Naive thymus-derived CD4-positive, alpha-beta T cell (primary cell): ENCODE data around the gene SLC25A12. TPM values are rescaled to one million over a fixed set of nuclear protein-coding genes. Genes with fewer than 3 reads are reported as not detected.
"Not testable (repeated sequence)": the region's sequence is repeated elsewhere in the genome, so short reads cannot be mapped to it uniquely, and the experiment has no call there.

Experiments used
- ATAC-seq: fragments of 150-1000 bp; cut with Tn5 transposase; 2 replicates; pipeline ENCODE4 v1.10.0; 2021; ENCODE audit warnings: mild to moderate bottlenecking, moderate library complexity
- CTCF ChIA-PET: fragments of 350-600 bp; sonication (Branson Sonifier 250); formaldehyde crosslinking; loops from one replicate; lab custom pipeline; 2021; ENCODE audit warnings: antibody characterized with exemption; lab: Charles Lee
- POLR2A ChIA-PET: fragments of 350-600 bp; sonication (Branson Sonifier 250); formaldehyde crosslinking; loops from one replicate; lab custom pipeline; 2021; ENCODE audit warnings: antibody characterized with exemption, inconsistent platforms; lab: Charles Lee
- DNase-seq, 9 donors: peaks; one replicate each; pipeline versions ENCODE4 v3.0.0 to v3.0.0-alpha.2; 2020 to 2022; ENCODE audit warnings: mixed read lengths in 1 of 9
- H3K27ac ChIP-seq: one replicate; pipeline ENCODE4 v1.7.0; 2013; ENCODE audit warnings: mild to moderate bottlenecking, low read depth, low read length, moderate library complexity
- H3K27me3 ChIP-seq, 2 donors: one replicate each; pipeline ENCODE4 v1.7.0; 2013; ENCODE audit warnings: low read length in 2 of 2, mild to moderate bottlenecking in 2 of 2, moderate library complexity in 2 of 2; ENCODE audit not compliant: control insufficient read depth in 2 of 2, insufficient read depth in 2 of 2
- H3K36me3 ChIP-seq, 3 experiments: 1 replicate in 2 of 3; 2 replicates in 1 of 3; pipeline ENCODE4 v1.7.0; 2013; ENCODE audit warnings: low read length in 3 of 3, mild to moderate bottlenecking in 3 of 3, moderate library complexity in 1 of 3; ENCODE audit not compliant: insufficient read depth in 3 of 3, control insufficient read depth in 2 of 3
- H3K4me1 ChIP-seq, 2 donors: one replicate each; pipeline ENCODE4 v1.7.0; 2013; ENCODE audit warnings: low read length in 2 of 2, mild to moderate bottlenecking in 2 of 2, moderate library complexity in 1 of 2; ENCODE audit not compliant: control insufficient read depth in 2 of 2, insufficient read depth in 2 of 2
- H3K4me3 ChIP-seq: 2 replicates; pipeline ENCODE4 v1.7.0; 2013; ENCODE audit warnings: mild to moderate bottlenecking, low read length
- H3K9me3 ChIP-seq, 3 experiments: 1 replicate in 2 of 3; 2 replicates in 1 of 3; pipeline ENCODE4 v1.7.0; 2013; ENCODE audit warnings: low read length in 3 of 3; ENCODE audit not compliant: control insufficient read depth in 2 of 3
- H3K27ac Mint-ChIP-seq, 9 donors: one replicate each; pipeline ENCODE4 v1.8.0; 2020 to 2022; ENCODE audit warnings: mixed read lengths in 9 of 9, mild to moderate bottlenecking in 8 of 9, moderate library complexity in 5 of 9, inconsistent platforms in 2 of 9
- H3K27me3 Mint-ChIP-seq, 5 donors: one replicate each; pipeline ENCODE4 v1.8.0; 2021 to 2022; ENCODE audit warnings: mixed read lengths in 5 of 5, mild to moderate bottlenecking in 1 of 5
- H3K36me3 Mint-ChIP-seq, 5 donors: one replicate each; pipeline ENCODE4 v1.8.0; 2020 to 2022; ENCODE audit warnings: mixed read lengths in 5 of 5, mild to moderate bottlenecking in 3 of 5, inconsistent platforms in 1 of 5
- H3K4me1 Mint-ChIP-seq, 7 donors: one replicate each; pipeline ENCODE4 v1.8.0; 2020 to 2022; ENCODE audit warnings: mixed read lengths in 7 of 7, mild to moderate bottlenecking in 3 of 7, inconsistent platforms in 1 of 7
- H3K4me3 Mint-ChIP-seq, 10 donors: one replicate each; pipeline ENCODE4 v1.8.0; 2020 to 2022; ENCODE audit warnings: mild to moderate bottlenecking in 10 of 10, mixed read lengths in 10 of 10, moderate library complexity in 6 of 10, inconsistent platforms in 2 of 10
- H3K9me3 Mint-ChIP-seq, 11 donors: one replicate each; pipeline ENCODE4 v1.8.0; 2020 to 2022; ENCODE audit warnings: mixed read lengths in 11 of 11, mild to moderate bottlenecking in 4 of 11, inconsistent platforms in 1 of 11, moderate library complexity in 1 of 11
- intact Hi-C, 2 donors: fragments of 100-400 bp; cut with micrococcal nuclease; formaldehyde crosslinking; loops; one replicate each; pipeline ENCODE4 v1.15.1; 2023
- polyA plus RNA-seq, 2 donors: library from polyadenylated mRNA; unstranded; fragments of 300-500 nt; fragmentation: Illumina TruSeq; gene quantifications; one replicate each; pipeline ENCODE4 v1.2.3, GENCODE V29; 2021
- total RNA-seq, 6 experiments: library from RNA in 5 of 6; stranded (reverse) in 5 of 6; gene quantifications; 1 replicate in 5 of 6; 2 replicates in 1 of 6; pipeline ENCODE4 v1.2.3 and lab custom pipeline; 2021 to 2026

Gene SLC25A12
- total and polyA plus RNA-seq, 7 experiments from 2014 or later = 11.9 to 33.6 (median 14.0) TPM

- ATAC-seq = no peak
- Histone ChIP-seq H3K4me3 (no peak overlapping the region), H3K4me1 (no peaks in the 10 kb centered on the region), H3K36me3 (no peaks in the 10 kb centered on the region), H3K27ac (no peak overlapping the region), H3K27me3 (no peaks in the 10 kb centered on the region), H3K9me3 (no peaks in the 10 kb centered on the region)
- intact Hi-C loops = no loop called here
- H3K4me3 Mint-ChIP-seq = no peak overlapping the region
- H3K36me3 Mint-ChIP-seq = peaks cover 8 to 60% (median 50%) of the 10 kb centered on the region in 5 donors
- ChIA-PET CTCF (no interaction called here), POLR2A (no interaction called here)
- DNase-seq = no peak
- H3K27ac Mint-ChIP-seq = no peak overlapping the region
- H3K27me3 Mint-ChIP-seq = no peaks in the 10 kb centered on the region
- H3K4me1 Mint-ChIP-seq = peaks cover 0 to 4% (median 0%) of the 10 kb centered on the region in 7 donors
- peaks cover 4 to 46% (median 13%) of the 10 kb centered on the region in 11 donors for H3K9me3 Mint-ChIP-seq
Measured at GRCh38 chr2:171771463-171771862, 122.6 kb downstream of the SLC25A12 start.

- no peak for DNase-seq
- no peaks in the 10 kb centered on the region for H3K27me3 ChIP-seq
- H3K36me3 ChIP-seq = peaks cover 0 to 15% (median 5%) of the 10 kb centered on the region in 3 experiments
- no peak overlapping the region for H3K4me3 Mint-ChIP-seq
- peaks cover 0 to 5% (median 0%) of the 10 kb centered on the region in 7 donors for H3K4me1 Mint-ChIP-seq
- H3K9me3 ChIP-seq = no peaks in the 10 kb centered on the region
- H3K4me3 ChIP-seq = no peak overlapping the region
- ATAC-seq = no peak
- peaks cover 21 to 52% (median 47%) of the 10 kb centered on the region in 5 donors for H3K36me3 Mint-ChIP-seq
- intact Hi-C loops = no loop called here
- no peaks in the 10 kb centered on the region for H3K27me3 Mint-ChIP-seq
- ChIA-PET CTCF (no interaction called here), POLR2A (no interaction called here)
- no peaks in the 10 kb centered on the region for H3K4me1 ChIP-seq
- H3K27ac ChIP-seq = no peak overlapping the region
- no peak overlapping the region for H3K27ac Mint-ChIP-seq
- H3K9me3 Mint-ChIP-seq = peaks cover 0 to 21% (median 7%) of the 10 kb centered on the region in 11 donors
Measured at GRCh38 chr2:171763602-171764001, 130.4 kb downstream of the SLC25A12 start.

GRCh38 chr2:171762879-171763573 lies 131.0 kb downstream of the SLC25A12 start:
- no peaks in the 10 kb centered on the region for H3K4me1 ChIP-seq
- peaks cover 0 to 15% (median 5%) of the 10 kb centered on the region in 3 experiments for H3K36me3 ChIP-seq
- Mint-ChIP-seq H3K4me3 (no peak overlapping the region), H3K36me3 (peaks cover 25 to 57% (median 52%) of the 10 kb centered on the region in 5 donors), H3K9me3 (peaks cover 0 to 27% (median 11%) of the 10 kb centered on the region in 11 donors), H3K27me3 (no peaks in the 10 kb centered on the region), H3K4me1 (peaks cover 0 to 5% (median 0%) of the 10 kb centered on the region in 7 donors), H3K27ac (no peak overlapping the region)
- ATAC-seq (no peak), DNase-seq (no peak)
- no peaks in the 10 kb centered on the region for H3K27me3 ChIP-seq
- ChIA-PET CTCF (no interaction called here), POLR2A (no interaction called here)
- intact Hi-C loops = no loop called here
- no peaks in the 10 kb centered on the region for H3K9me3 ChIP-seq
- no peak overlapping the region for H3K27ac ChIP-seq
- H3K4me3 ChIP-seq = no peak overlapping the region

- H3K9me3 ChIP-seq, DNase-seq, H3K27me3 ChIP-seq, H3K4me1 ChIP-seq, H3K27me3 Mint-ChIP-seq, H3K27ac ChIP-seq, H3K27ac Mint-ChIP-seq, H3K4me3 ChIP-seq, H3K4me1 Mint-ChIP-seq, H3K4me3 Mint-ChIP-seq, intact Hi-C loops, ATAC-seq, CTCF ChIA-PET: not testable (repeated sequence)
- Mint-ChIP-seq H3K36me3 (peaks cover 25 to 65% (median 59%) of the 10 kb centered on the region in 5 donors), H3K9me3 (peaks cover 0 to 44% (median 17%) of the 10 kb centered on the region in 11 donors)
- H3K36me3 ChIP-seq = peaks cover 0 to 15% (median 5%) of the 10 kb centered on the region in 3 experiments
- POLR2A ChIA-PET = interaction anchor here (0.8 to 1.0 kb wide), 2 partner anchors 42 to 295 kb away, joined by 3 read pairs; no protein-coding TSS in a partner anchor
Measured at GRCh38 chr2:171761176-171761575, 132.9 kb downstream of the SLC25A12 start.

- intact Hi-C loops, H3K27me3 ChIP-seq, CTCF ChIA-PET, H3K27ac Mint-ChIP-seq, H3K4me3 ChIP-seq, H3K4me1 Mint-ChIP-seq, H3K4me3 Mint-ChIP-seq, H3K4me1 ChIP-seq, POLR2A ChIA-PET, H3K27ac ChIP-seq, DNase-seq, H3K9me3 ChIP-seq, ATAC-seq, H3K27me3 Mint-ChIP-seq: not testable (repeated sequence)
- peaks cover 0 to 15% (median 5%) of the 10 kb centered on the region in 3 experiments for H3K36me3 ChIP-seq
- Mint-ChIP-seq H3K36me3 (peaks cover 25 to 81% (median 68%) of the 10 kb centered on the region in 5 donors), H3K9me3 (peaks cover 0 to 53% (median 22%) of the 10 kb centered on the region in 11 donors)
Measured at GRCh38 chr2:171758762-171759161, 135.3 kb downstream of the SLC25A12 start.

GRCh38 chr2:171754254-171754939 lies 139.6 kb downstream of the SLC25A12 start:
- no peak overlapping the region for H3K27ac ChIP-seq
- Mint-ChIP-seq H3K4me1 (no peaks in the 10 kb centered on the region), H3K9me3 (peaks cover 0 to 40% (median 16%) of the 10 kb centered on the region in 11 donors), H3K4me3 (no peak overlapping the region), H3K27ac (peak overlapping the region in 1 of 9 donors; percentile 23), H3K27me3 (no peaks in the 10 kb centered on the region), H3K36me3 (peaks cover 9 to 78% (median 64%) of the 10 kb centered on the region in 5 donors)
- ChIA-PET POLR2A (no interaction called here), CTCF (no interaction called here)
- H3K27me3 ChIP-seq = no peaks in the 10 kb centered on the region
- ATAC-seq (no peak), DNase-seq (no peak)
- no peak overlapping the region for H3K4me3 ChIP-seq
- intact Hi-C loops = no loop called here
- no peaks in the 10 kb centered on the region for H3K9me3 ChIP-seq
- H3K36me3 ChIP-seq = peaks cover 0 to 10% (median 4%) of the 10 kb centered on the region in 3 experiments
- no peaks in the 10 kb centered on the region for H3K4me1 ChIP-seq
